Measurements from ENCODE around the gene SLC22A9.

DNA sequence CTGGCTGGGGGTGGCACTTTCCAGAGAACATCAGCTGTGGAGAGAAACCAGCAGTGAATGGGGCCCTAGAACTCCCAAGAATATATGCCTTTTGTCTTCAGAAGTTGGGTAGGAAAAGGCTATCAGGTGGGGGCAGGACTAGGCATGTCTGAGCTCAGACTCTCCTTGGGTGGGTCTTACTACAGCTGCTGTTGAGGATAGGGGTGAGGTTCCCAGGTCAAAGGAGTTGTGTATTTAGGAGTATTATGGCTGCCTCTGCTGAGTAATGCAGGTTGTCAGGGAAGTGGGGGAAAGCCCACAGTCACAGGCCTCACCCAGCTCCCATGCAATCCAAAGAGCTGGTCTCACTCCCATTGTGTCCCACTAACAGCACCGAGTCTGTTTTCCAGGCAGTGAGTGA is 26.1 kb downstream of the SLC22A9 start:
- TF ChIP-seq, protein P1, sequence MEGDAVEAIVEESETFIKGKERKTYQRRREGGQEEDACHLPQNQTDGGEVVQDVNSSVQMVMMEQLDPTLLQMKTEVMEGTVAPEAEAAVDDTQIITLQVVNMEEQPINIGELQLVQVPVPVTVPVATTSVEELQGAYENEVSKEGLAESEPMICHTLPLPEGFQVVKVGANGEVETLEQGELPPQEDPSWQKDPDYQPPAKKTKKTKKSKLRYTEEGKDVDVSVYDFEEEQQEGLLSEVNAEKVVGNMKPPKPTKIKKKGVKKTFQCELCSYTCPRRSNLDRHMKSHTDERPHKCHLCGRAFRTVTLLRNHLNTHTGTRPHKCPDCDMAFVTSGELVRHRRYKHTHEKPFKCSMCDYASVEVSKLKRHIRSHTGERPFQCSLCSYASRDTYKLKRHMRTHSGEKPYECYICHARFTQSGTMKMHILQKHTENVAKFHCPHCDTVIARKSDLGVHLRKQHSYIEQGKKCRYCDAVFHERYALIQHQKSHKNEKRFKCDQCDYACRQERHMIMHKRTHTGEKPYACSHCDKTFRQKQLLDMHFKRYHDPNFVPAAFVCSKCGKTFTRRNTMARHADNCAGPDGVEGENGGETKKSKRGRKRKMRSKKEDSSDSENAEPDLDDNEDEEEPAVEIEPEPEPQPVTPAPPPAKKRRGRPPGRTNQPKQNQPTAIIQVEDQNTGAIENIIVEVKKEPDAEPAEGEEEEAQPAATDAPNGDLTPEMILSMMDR (conservative IDR thresholded peaks at IDR 0.05; ENCODE audit: low read depth, low read length) = no peak
- TF ChIP-seq EZH2 (IDR thresholded peaks at IDR 0.05; ENCODE audit: low read length, unreplicated experiment) (no peak), EZH2phosphoT487 (IDR thresholded peaks at IDR 0.05; ENCODE audit: borderline replicate concordance, low read length) (no peak)
